PFSK-1 (cell line): ENCODE measurements around the gene IPCEF1.

Experiments
- REST ChIP-seq, 2 experiments: IDR thresholded peaks; 2 replicates each; pipeline versions ENCODE4 v1.6.1 to v1.8.0; 2011 to 2012; ENCODE audit warnings: low read depth in 2 of 2, low read length in 2 of 2, control low read depth in 1 of 2, inconsistent platforms in 1 of 2, mild to moderate bottlenecking in 1 of 2, moderate library complexity in 1 of 2; ENCODE audit not compliant: insufficient read depth in 1 of 2
- TAF1 ChIP-seq: IDR thresholded peaks from 2 replicates; pipeline ENCODE4 v1.6.1; 2012; ENCODE audit warnings: low read length, control low read depth, borderline replicate concordance; ENCODE audit not compliant: insufficient read depth

GRCh38 chr6:154167126-154167525 is 189.5 kb downstream of the IPCEF1 start:
- TF ChIP-seq REST (IDR thresholded peaks at IDR 0.05; ENCODE audit: insufficient read depth in 1 of 2, low read depth in 2 of 2, low read length in 2 of 2) = no peak
- no peak for TF ChIP-seq TAF1
